CD4-positive, alpha-beta T cell (primary cell): ENCODE measurements around the gene ORM1. TPM values are rescaled to one million over a fixed set of nuclear protein-coding genes. Genes with fewer than 3 reads are reported as not detected.

Experiments
- ATAC-seq: fragments of 200-7000 bp; cut with Tn5 transposase; one replicate; pipeline ENCODE4 v1.10.0; 2022; ENCODE audit warnings: mild to moderate bottlenecking; ENCODE audit not compliant: poor library complexity
- CTCF ChIA-PET: fragments of 350-600 bp; sonication (Branson Sonifier 250); formaldehyde crosslinking; loops from one replicate; lab custom pipeline; 2021; ENCODE audit warnings: antibody characterized with exemption, inconsistent platforms; lab: Charles Lee
- POLR2A ChIA-PET: fragments of 350-600 bp; sonication (Branson Sonifier 250); formaldehyde crosslinking; loops from one replicate; lab custom pipeline; 2021; ENCODE audit warnings: antibody characterized with exemption, inconsistent platforms; lab: Charles Lee
- DNase-seq, 14 experiments: peaks; one replicate each; pipeline ENCODE4 v3.0.0-alpha.2; 2013 to 2020; ENCODE audit warnings: mixed read lengths in 2 of 14
- H3K27ac ChIP-seq, 2 donors: one replicate each; pipeline versions ENCODE4 v1.5.1 to v1.7.0; 2013; ENCODE audit warnings: low read length in 2 of 2, low read depth in 1 of 2, mild to moderate bottlenecking in 1 of 2
- H3K27me3 ChIP-seq, 2 experiments: 1 replicate in 1 of 2; 2 replicates in 1 of 2; pipeline versions ENCODE4 v1.6.1 to v1.7.0; 2013; ENCODE audit warnings: low read length in 2 of 2, control low read depth in 1 of 2, mild to moderate bottlenecking in 1 of 2, moderate library complexity in 1 of 2; ENCODE audit not compliant: insufficient read depth in 2 of 2, control insufficient read depth in 1 of 2
- H3K36me3 ChIP-seq: one replicate; pipeline ENCODE4 v1.6.1; 2013; ENCODE audit warnings: low read length, control low read depth; ENCODE audit not compliant: insufficient read depth
- H3K4me1 ChIP-seq: one replicate; pipeline ENCODE4 v1.6.1; 2013; ENCODE audit warnings: low read length, control low read depth; ENCODE audit not compliant: insufficient read depth
- H3K4me3 ChIP-seq: one replicate; pipeline ENCODE4 v1.5.1; 2013; ENCODE audit warnings: mild to moderate bottlenecking, low read length, moderate library complexity
- H3K9me3 ChIP-seq, 2 experiments: 1 replicate in 1 of 2; 2 replicates in 1 of 2; pipeline versions ENCODE4 v1.6.1 to v1.7.0; 2013; ENCODE audit warnings: low read length in 2 of 2, mild to moderate bottlenecking in 2 of 2, control low read depth in 1 of 2, moderate library complexity in 1 of 2; ENCODE audit not compliant: control insufficient read depth in 1 of 2, insufficient read depth in 1 of 2
- H3K27ac Mint-ChIP-seq: one replicate; pipeline ENCODE4 v1.8.0; 2020; ENCODE audit warnings: mixed read lengths
- H3K27me3 Mint-ChIP-seq: one replicate; pipeline ENCODE4 v1.8.0; 2021; ENCODE audit warnings: mixed read lengths
- H3K36me3 Mint-ChIP-seq: one replicate; pipeline ENCODE4 v1.8.0; 2021; ENCODE audit warnings: low read depth, mixed read lengths
- H3K4me1 Mint-ChIP-seq: one replicate; pipeline ENCODE4 v1.8.0; 2021; ENCODE audit warnings: low read depth, mixed read lengths
- H3K4me3 Mint-ChIP-seq: one replicate; pipeline ENCODE4 v1.8.0; 2020; ENCODE audit warnings: mild to moderate bottlenecking, mixed read lengths
- H3K9me3 Mint-ChIP-seq: one replicate; pipeline ENCODE4 v1.8.0; 2020; ENCODE audit warnings: mixed read lengths
- CTCF ChIP-seq: fragments of 200-600 bp; IDR thresholded peaks from one replicate; pipeline ENCODE4 v1.8.0; 2022; ENCODE audit warnings: antibody characterized with exemption, mild to moderate bottlenecking
- intact Hi-C, 2 experiments: fragments of 100-400 bp; cut with DNase I in 1 of 2; cut with micrococcal nuclease in 1 of 2; formaldehyde crosslinking; loops; one replicate each; pipeline versions ENCODE4 v1.15.1 to v1.9.0; 2023 to 2025; cut with DNase I, micrococcal nuclease
- total RNA-seq, 174 experiments: library from RNA in 2 of 174; stranded (reverse) in 2 of 174; gene quantifications; one replicate each; pipeline ENCODE4 v1.2.3 and lab custom pipeline; 2021 to 2026

Gene ORM1
- total RNA-seq, 2 experiments from 2014 or later = not detected

GRCh38 chr9:114282926-114283325 is 40.0 kb upstream of the ORM1 start:
- ATAC-seq (peak; percentile 55), DNase-seq (peak in 2 of 14 experiments; percentile 24 to 34)
- no peaks in the 10 kb centered on the region for H3K27me3 ChIP-seq
- no peaks in the 10 kb centered on the region for H3K9me3 ChIP-seq
- no peaks in the 10 kb centered on the region for H3K36me3 ChIP-seq
- Mint-ChIP-seq H3K4me3 (no peak overlapping the region), H3K4me1 (no peaks in the 10 kb centered on the region), H3K27me3 (no peaks in the 10 kb centered on the region), H3K27ac (no peak overlapping the region), H3K36me3 (no peaks in the 10 kb centered on the region), H3K9me3 (no peaks in the 10 kb centered on the region)
- TF ChIP-seq CTCF = no peak
- no peaks in the 10 kb centered on the region for H3K4me1 ChIP-seq
- ChIA-PET POLR2A (no interaction called here), CTCF (no interaction called here)
- intact Hi-C loops = no loop called here
- no peak overlapping the region for H3K4me3 ChIP-seq
- no peak overlapping the region for H3K27ac ChIP-seq

- H3K4me1 Mint-ChIP-seq = no peaks in the 10 kb centered on the region
- no peak for TF ChIP-seq CTCF
- intact Hi-C loops = no loop called here
- Histone ChIP-seq H3K4me1 (no peaks in the 10 kb centered on the region), H3K27me3 (no peaks in the 10 kb centered on the region), H3K9me3 (no peaks in the 10 kb centered on the region), H3K27ac (no peak overlapping the region), H3K36me3 (no peaks in the 10 kb centered on the region), H3K4me3 (no peak overlapping the region)
- H3K27me3 Mint-ChIP-seq = no peaks in the 10 kb centered on the region
- H3K36me3 Mint-ChIP-seq = no peaks in the 10 kb centered on the region
- no peak for ATAC-seq
- H3K4me3 Mint-ChIP-seq = no peak overlapping the region
- no peak overlapping the region for H3K27ac Mint-ChIP-seq
- no peaks in the 10 kb centered on the region for H3K9me3 Mint-ChIP-seq
- DNase-seq = peak in 1 of 14 experiments; percentile 3
- CTCF ChIA-PET = no interaction called here
- POLR2A ChIA-PET = no interaction called here
These were observed 39.3 kb upstream of the ORM1 start for GRCh38 chr9:114283551-114284111.

- no peaks in the 10 kb centered on the region for H3K27me3 Mint-ChIP-seq
- peak in 1 of 14 experiments; percentile 4 for DNase-seq
- H3K9me3 Mint-ChIP-seq = no peaks in the 10 kb centered on the region
- Histone ChIP-seq H3K27me3 (no peaks in the 10 kb centered on the region), H3K4me3 (no peak overlapping the region), H3K27ac (no peak overlapping the region), H3K4me1 (no peaks in the 10 kb centered on the region), H3K36me3 (no peaks in the 10 kb centered on the region), H3K9me3 (no peaks in the 10 kb centered on the region)
- POLR2A ChIA-PET = no interaction called here
- TF ChIP-seq CTCF = no peak
- no peak for ATAC-seq
- no peak overlapping the region for H3K27ac Mint-ChIP-seq
- H3K36me3 Mint-ChIP-seq = no peaks in the 10 kb centered on the region
- H3K4me1 Mint-ChIP-seq = no peaks in the 10 kb centered on the region
- intact Hi-C loops = no loop called here
- CTCF ChIA-PET = no interaction called here
- H3K4me3 Mint-ChIP-seq = no peak overlapping the region
These were observed 38.4 kb upstream of the ORM1 start for GRCh38 chr9:114284316-114285060.
